RWPE2 (cell line): ENCODE results near the gene CD69.

Experiments used
- ATAC-seq: fragments of 200-7000 bp; cut with Tn5 transposase; 3 replicates; pipeline ENCODE4 v1.9.1; 2021; ENCODE audit warnings: low read depth
- DNase-seq: peaks from one replicate; pipeline ENCODE4 v3.0.0-alpha.2; 2020; ENCODE audit warnings: low spot score
- H3K27ac ChIP-seq: fragments of 450-650 bp; 2 replicates; pipeline ENCODE4 v1.5.1; 2017; ENCODE audit warnings: mild to moderate bottlenecking; ENCODE audit not compliant: poor library complexity, severe bottlenecking
- H3K27me3 ChIP-seq: fragments of 250-450 bp; sonication (Bioruptor Pico); 2 replicates; pipeline ENCODE4 v1.5.1; 2021; ENCODE audit warnings: mild to moderate bottlenecking, moderate library complexity; ENCODE audit not compliant: insufficient read depth, poor library complexity, severe bottlenecking
- H3K36me3 ChIP-seq: fragments of 250-450 bp; sonication (Bioruptor Pico); 2 replicates; pipeline ENCODE4 v1.5.1; 2020; ENCODE audit warnings: low read depth, mild to moderate bottlenecking, moderate library complexity
- H3K4me1 ChIP-seq: fragments of 250-450 bp; sonication (Bioruptor Pico); 2 replicates; pipeline ENCODE4 v1.5.1; 2021; ENCODE audit warnings: mild to moderate bottlenecking, moderate library complexity; ENCODE audit not compliant: insufficient read depth, poor library complexity, severe bottlenecking
- H3K4me3 ChIP-seq: fragments of 250-450 bp; sonication (Bioruptor Pico); 2 replicates; pipeline ENCODE4 v1.5.1; 2021; ENCODE audit warnings: mild to moderate bottlenecking, moderate library complexity; ENCODE audit not compliant: severe bottlenecking
- H3K9me3 ChIP-seq: fragments of 250-450 bp; sonication (Bioruptor Pico); 2 replicates; pipeline ENCODE4 v1.5.1; 2021; ENCODE audit warnings: mild to moderate bottlenecking, moderate library complexity; ENCODE audit not compliant: severe bottlenecking
- TF ChIP-seq, protein P1 (sequence below): fragments of 450-650 bp; IDR thresholded peaks from one replicate; pipeline ENCODE4 v1.5.1; 2017; ENCODE audit warnings: mild to moderate bottlenecking, moderate library complexity; ENCODE audit not compliant: poor library complexity, severe bottlenecking

Gene CD69

DNA sequence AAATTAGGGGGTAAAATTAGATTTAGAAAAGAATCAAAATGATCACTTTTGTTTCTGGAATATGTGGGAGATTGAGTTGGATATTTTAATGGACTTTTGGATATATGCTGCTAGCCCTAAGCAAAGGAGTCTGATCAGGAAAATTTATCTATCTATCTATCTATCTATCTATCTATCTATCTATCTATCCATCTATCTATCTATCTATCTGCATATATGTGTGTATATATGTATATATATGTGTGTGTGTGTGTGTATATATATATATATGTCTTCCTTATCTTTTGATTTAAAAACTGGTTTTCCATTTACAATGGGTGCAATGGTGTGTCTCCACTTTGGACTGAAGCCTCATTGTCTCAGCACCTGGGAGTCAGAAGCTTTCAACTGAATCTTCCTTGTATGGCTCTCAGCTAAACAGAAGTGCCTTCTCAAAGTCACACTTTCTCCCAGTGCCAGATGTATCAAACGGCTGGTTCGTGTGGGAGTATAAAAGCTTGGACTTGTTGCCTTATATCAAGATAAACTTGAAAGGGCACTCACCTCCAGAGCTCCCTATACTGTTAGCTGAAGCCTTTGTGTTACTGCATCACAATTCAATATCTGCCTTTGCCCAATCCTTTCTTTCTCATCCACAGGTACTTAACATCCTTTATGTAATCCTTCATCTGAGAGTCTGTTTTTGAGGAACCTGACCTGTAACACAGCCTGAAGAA lies 31.6 kb upstream of the CD69 start:
- Histone ChIP-seq H3K4me1 (no peaks in the 10 kb centered on the region), H3K27me3 (no peaks in the 10 kb centered on the region), H3K36me3 (no peaks in the 10 kb centered on the region), H3K27ac (no peak overlapping the region), H3K4me3 (no peak overlapping the region), H3K9me3 (no peaks in the 10 kb centered on the region)
- ATAC-seq (no peak), DNase-seq (no peak)
- TF ChIP-seq, protein P1, sequence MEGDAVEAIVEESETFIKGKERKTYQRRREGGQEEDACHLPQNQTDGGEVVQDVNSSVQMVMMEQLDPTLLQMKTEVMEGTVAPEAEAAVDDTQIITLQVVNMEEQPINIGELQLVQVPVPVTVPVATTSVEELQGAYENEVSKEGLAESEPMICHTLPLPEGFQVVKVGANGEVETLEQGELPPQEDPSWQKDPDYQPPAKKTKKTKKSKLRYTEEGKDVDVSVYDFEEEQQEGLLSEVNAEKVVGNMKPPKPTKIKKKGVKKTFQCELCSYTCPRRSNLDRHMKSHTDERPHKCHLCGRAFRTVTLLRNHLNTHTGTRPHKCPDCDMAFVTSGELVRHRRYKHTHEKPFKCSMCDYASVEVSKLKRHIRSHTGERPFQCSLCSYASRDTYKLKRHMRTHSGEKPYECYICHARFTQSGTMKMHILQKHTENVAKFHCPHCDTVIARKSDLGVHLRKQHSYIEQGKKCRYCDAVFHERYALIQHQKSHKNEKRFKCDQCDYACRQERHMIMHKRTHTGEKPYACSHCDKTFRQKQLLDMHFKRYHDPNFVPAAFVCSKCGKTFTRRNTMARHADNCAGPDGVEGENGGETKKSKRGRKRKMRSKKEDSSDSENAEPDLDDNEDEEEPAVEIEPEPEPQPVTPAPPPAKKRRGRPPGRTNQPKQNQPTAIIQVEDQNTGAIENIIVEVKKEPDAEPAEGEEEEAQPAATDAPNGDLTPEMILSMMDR, result no peak

DNA sequence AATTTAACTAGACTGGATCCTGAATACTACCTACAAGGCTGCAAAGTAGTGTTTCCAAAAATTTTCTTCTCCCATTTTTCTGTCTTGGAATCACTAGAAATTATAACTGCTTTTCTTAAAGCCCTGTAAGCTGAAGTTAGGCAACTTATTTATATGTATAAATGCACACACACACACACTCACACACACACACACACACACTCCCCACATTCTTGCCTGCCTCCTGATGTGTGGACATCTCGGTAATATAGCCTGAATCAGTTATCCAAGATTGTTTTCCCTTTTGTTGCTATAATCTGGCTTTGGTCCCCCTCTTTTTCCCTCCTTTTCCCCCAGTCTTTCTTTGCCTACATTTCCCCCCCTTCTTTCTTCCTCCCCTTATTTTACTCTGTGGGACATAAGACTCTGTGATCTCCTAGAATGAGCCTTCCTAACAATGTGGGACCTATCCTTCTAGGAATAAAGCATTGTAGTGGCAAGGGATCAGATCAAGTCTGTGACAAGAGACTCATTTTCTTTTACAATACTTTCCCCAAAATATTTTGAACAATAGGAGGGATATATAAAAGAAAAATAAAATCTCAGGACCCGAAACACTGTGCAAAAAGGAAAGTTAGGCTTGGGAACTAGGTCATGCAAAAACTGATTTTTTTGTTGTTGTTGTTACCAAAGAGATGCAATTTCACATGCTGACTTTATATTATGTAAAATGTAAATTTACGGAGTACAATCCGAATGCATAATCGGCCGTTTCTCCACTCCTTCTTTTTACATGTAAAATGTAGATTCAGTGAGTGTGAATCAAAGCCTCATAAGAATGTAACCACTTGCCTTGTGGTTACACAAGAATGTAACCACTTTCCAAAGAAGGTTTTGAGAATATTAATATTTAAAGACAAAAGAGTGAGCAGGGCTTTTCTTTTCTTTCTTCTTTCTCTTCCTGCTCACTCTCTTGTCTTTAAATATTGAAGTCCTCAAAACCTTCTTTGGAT lies 26.3 kb upstream of the CD69 start:
- Histone ChIP-seq H3K27me3 (no peaks in the 10 kb centered on the region), H3K4me1 (no peaks in the 10 kb centered on the region), H3K4me3 (no peak overlapping the region), H3K27ac (no peak overlapping the region), H3K9me3 (no peaks in the 10 kb centered on the region), H3K36me3 (no peaks in the 10 kb centered on the region)
- TF ChIP-seq, protein P1, result no peak
- no peak for ATAC-seq
- no peak for DNase-seq

DNA sequence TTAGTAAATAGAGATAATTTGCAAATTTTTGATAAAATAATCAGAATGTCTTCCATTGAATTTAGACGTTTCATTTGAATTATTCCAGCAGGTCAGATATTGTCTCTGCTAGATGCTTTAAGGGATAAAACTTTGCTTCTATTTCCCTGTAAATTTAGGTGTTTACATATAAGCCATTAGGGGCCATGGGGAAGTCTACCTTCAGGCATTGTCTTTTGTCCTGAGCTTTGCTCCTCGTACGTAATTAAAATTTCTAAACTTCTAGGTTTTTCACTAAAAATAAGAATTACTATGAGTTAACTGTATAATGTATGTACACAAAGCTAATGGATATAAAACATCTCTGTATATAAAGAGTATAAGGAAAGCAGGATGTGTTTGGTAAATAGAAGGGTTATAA lies 24.1 kb upstream of the CD69 start:
- no peaks in the 10 kb centered on the region for H3K36me3 ChIP-seq
- no peak for ATAC-seq
- H3K27ac ChIP-seq, result no peak overlapping the region
- no peaks in the 10 kb centered on the region for H3K4me1 ChIP-seq
- TF ChIP-seq, protein P1, result no peak
- H3K9me3 ChIP-seq, result no peaks in the 10 kb centered on the region
- H3K27me3 ChIP-seq, result no peaks in the 10 kb centered on the region
- no peak overlapping the region for H3K4me3 ChIP-seq
- DNase-seq, result no peak

DNA sequence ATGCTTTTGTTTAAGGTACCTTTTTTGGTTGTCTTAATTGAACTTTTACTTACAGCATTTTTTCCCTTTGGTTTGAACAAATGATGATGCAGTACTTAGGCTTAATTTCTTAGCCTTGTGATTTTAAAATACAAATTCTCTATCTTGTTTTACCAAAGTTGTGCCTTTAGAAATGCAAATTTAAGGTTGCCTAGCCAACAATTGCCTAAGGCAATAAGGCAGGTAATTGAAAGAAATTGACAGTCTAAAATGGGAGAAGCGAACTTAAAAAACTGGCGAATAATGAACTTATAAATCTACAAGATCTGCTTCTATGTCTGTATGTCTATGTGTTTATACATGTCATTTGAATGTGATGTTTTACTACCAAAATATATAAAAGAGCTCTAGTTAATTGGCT lies 23.6 kb upstream of the CD69 start:
- Histone ChIP-seq H3K27me3 (no peaks in the 10 kb centered on the region), H3K4me3 (no peak overlapping the region), H3K36me3 (no peaks in the 10 kb centered on the region), H3K9me3 (no peaks in the 10 kb centered on the region), H3K4me1 (no peaks in the 10 kb centered on the region), H3K27ac (no peak overlapping the region)
- no peak for DNase-seq
- no peak for ATAC-seq
- TF ChIP-seq, protein P1, result no peak
